ENCODE data around the gene FTSJ1.

The FTSJ1 gene

DNA sequence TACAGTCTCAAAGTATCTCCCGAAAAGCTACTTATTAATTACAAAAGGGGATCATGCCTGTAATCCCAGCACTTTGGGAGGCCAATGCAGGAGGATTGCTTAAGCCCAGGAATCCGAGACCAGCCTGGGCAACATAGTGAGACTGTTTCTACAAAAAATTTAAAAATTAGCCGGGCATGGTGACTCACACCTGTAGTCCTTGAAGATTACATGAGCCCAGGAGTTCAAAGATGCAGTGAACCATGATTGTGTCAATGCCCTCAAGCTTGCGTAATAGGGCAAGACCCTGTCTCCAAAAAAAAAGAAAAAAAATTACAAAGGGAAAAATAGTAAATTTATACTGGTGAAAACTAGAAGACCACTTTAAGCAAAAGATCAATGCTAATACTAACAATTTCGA is 29.5 kb downstream of the FTSJ1 start:
- Histone ChIP-seq H3K27ac (ENCODE audit: low read length) (no peak overlapping the region), H3K4me3 (ENCODE audit: low read length) (no peak overlapping the region), H3K9ac (ENCODE audit: low read depth, low read length) (no peak overlapping the region), H3K27me3 (ENCODE audit: insufficient read depth, low read length) (no peaks in the 10 kb centered on the region), H3K4me1 (ENCODE audit: insufficient read depth, low read length) (no peaks in the 10 kb centered on the region), H3K36me3 (ENCODE audit: insufficient read depth, low read depth, low read length) (no peaks in the 10 kb centered on the region), H3K9me3 (ENCODE audit: insufficient read depth, low read depth, low read length) (no peaks in the 10 kb centered on the region)

DNA sequence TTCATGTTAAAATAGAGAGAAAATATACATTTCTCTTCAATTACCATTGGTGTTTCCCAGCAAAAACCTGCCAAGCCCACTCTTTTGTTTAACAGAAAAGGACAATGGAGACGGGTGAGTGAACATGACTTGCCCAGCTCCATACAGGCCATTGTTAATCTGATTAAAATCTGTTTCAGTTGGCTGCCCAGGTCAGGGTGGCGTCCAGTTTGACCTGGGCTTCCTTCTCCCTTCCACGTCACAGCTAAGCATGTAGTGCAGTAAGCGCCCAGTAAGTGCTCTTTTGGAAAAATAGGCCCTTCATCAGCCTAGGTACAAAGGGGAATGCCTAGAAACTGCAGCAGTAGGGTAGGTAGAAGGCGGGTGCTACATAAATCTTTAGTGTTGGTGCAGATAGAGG is 31.2 kb downstream of the FTSJ1 start:
- no peak overlapping the region for H3K27ac ChIP-seq (ENCODE audit: low read length)
- no peaks in the 10 kb centered on the region for H3K27me3 ChIP-seq (ENCODE audit: insufficient read depth, low read length)
- H3K36me3 ChIP-seq (ENCODE audit: insufficient read depth, low read depth, low read length): no peaks in the 10 kb centered on the region
- H3K9ac ChIP-seq (ENCODE audit: low read depth, low read length): no peak overlapping the region
- H3K4me1 ChIP-seq (ENCODE audit: insufficient read depth, low read length): no peaks in the 10 kb centered on the region
- H3K4me3 ChIP-seq (ENCODE audit: low read length): no peak overlapping the region
- H3K9me3 ChIP-seq (ENCODE audit: insufficient read depth, low read depth, low read length): no peaks in the 10 kb centered on the region

DNA sequence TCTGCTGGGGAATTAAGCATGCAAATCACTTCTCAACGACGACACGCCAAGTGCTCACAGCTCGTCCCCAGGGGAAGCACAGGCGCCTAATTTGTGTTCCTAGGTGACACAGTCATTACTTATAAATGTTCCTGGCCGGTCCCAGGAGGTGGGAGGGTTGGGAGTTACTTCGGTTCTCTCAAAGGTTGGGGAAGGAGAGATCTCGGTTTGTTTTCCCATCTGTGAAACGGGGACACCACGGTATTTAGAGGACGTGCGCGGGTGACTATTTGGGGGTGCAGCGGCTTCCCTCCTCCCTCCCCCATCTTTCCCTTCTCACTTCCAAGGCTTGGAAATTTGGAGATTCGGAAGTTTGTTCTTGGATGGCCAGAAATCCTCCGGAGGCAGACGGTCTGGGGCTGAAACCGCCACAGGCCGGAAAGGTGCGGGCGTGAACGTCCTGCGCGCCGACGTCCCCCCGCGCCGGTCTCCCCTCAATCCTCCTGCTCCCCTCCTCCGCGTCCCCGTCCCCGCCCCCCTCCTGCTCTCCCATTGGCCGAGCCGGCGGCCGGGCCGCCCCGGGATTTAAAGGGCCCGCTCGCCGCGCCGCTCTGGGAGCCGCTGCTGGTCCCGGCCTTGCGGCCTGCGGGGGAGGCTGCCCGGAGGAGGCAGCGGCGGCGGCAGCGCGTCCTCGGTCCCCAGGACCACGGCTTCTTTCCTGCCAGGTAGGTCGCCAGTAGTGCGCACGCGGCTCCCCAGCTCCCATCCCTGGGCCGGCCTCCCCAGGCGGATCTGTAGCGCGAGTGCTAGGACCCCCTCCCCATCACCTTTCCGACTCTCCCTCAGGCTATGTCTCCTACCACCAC is 32.6 kb downstream of the FTSJ1 start, which contains the start of gene PORCN:
PORCN (plus strand) TSS at position 593 of the 845 bp plus-strand sequence. CDS start 829 bp downstream, outside the sequence.
- Histone ChIP-seq H3K9me3 (ENCODE audit: insufficient read depth, low read depth, low read length) (no peaks in the 10 kb centered on the region), H3K4me3 (ENCODE audit: low read length) (peak within 1 kb of the TSS; percentile 89), H3K27ac (ENCODE audit: low read length) (no peak within 1 kb of the TSS), H3K4me1 (ENCODE audit: insufficient read depth, low read length) (no peaks in the 10 kb centered on the region), H3K36me3 (ENCODE audit: insufficient read depth, low read depth, low read length) (no peaks in the 10 kb centered on the region), H3K27me3 (ENCODE audit: insufficient read depth, low read length) (no peaks in the 10 kb centered on the region), H3K9ac (ENCODE audit: low read depth, low read length) (peak within 1 kb of the TSS; percentile 82)

DNA sequence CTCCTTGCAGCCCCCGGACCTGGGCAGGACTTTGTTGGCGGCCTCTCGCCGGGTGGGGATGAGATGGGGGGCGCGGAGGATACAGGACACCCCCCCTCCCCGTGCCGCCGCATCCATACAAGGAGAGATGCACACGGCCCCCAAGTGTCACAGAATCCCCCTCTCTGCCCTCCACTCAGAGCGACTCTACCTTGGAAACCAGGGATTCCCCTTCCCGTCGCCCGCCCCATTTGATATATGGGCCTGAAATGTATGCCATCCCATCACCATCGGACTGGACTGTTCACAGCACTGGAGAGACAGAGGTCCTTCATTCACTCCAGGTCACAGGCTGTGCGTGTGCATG is 33.2 kb downstream of the FTSJ1 start:
- H3K4me3 ChIP-seq (ENCODE audit: low read length): peak overlapping the region; percentile 89
- H3K9me3 ChIP-seq (ENCODE audit: insufficient read depth, low read depth, low read length): no peaks in the 10 kb centered on the region
- no peaks in the 10 kb centered on the region for H3K27me3 ChIP-seq (ENCODE audit: insufficient read depth, low read length)
- peak overlapping the region; percentile 82 for H3K9ac ChIP-seq (ENCODE audit: low read depth, low read length)
- no peaks in the 10 kb centered on the region for H3K4me1 ChIP-seq (ENCODE audit: insufficient read depth, low read length)
- no peaks in the 10 kb centered on the region for H3K36me3 ChIP-seq (ENCODE audit: insufficient read depth, low read depth, low read length)
- H3K27ac ChIP-seq (ENCODE audit: low read length): no peak overlapping the region

DNA sequence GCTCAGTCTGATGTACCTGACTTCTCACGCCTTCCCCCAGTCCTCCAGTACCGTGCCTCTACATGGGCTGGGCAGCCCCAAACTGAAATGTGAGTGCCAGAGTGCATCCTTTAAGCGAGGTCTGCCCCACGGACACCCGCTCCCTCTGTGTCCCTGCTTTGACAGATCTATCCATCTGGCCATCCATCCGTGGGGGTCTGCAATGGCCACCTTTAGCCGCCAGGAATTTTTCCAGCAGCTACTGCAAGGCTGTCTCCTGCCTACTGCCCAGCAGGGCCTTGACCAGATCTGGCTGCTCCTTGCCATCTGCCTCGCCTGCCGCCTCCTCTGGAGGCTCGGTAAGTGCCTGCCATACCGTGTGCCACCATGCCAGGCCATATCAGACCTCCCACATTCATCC is 33.6 kb downstream of the FTSJ1 start:
- Histone ChIP-seq H3K27me3 (ENCODE audit: insufficient read depth, low read length) (no peaks in the 10 kb centered on the region), H3K36me3 (ENCODE audit: insufficient read depth, low read depth, low read length) (no peaks in the 10 kb centered on the region), H3K27ac (ENCODE audit: low read length) (no peak overlapping the region), H3K9me3 (ENCODE audit: insufficient read depth, low read depth, low read length) (no peaks in the 10 kb centered on the region), H3K4me1 (ENCODE audit: insufficient read depth, low read length) (no peaks in the 10 kb centered on the region), H3K9ac (ENCODE audit: low read depth, low read length) (peak overlapping the region; percentile 82; the same call in 1 of the 2 replicates), H3K4me3 (ENCODE audit: low read length) (peak overlapping the region; percentile 89)

DNA sequence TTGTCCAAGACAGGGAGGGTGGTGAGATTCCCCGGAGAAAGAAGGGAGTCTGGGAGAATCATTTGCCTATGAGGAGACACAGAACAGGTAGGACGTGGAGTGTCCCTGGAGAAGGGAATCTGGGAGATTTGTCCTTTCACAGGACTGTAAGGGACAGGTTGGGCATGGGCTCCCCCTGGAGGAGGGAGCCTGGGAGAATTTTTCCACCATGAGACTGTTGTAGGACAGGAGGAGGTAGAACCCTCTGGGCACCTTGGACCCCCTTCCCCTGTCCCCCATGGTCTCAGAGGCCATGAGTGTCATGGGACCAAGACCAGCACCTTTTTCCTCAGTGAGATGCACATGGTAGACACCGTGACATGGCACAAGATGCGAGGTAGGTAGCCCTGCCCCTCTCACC is 35.6 kb downstream of the FTSJ1 start:
- Histone ChIP-seq H3K9me3 (ENCODE audit: insufficient read depth, low read depth, low read length) (no peaks in the 10 kb centered on the region), H3K27me3 (ENCODE audit: insufficient read depth, low read length) (no peaks in the 10 kb centered on the region), H3K4me1 (ENCODE audit: insufficient read depth, low read length) (no peaks in the 10 kb centered on the region), H3K27ac (ENCODE audit: low read length) (no peak overlapping the region), H3K36me3 (ENCODE audit: insufficient read depth, low read depth, low read length) (no peaks in the 10 kb centered on the region), H3K9ac (ENCODE audit: low read depth, low read length) (no peak overlapping the region), H3K4me3 (ENCODE audit: low read length) (no peak overlapping the region)

DNA sequence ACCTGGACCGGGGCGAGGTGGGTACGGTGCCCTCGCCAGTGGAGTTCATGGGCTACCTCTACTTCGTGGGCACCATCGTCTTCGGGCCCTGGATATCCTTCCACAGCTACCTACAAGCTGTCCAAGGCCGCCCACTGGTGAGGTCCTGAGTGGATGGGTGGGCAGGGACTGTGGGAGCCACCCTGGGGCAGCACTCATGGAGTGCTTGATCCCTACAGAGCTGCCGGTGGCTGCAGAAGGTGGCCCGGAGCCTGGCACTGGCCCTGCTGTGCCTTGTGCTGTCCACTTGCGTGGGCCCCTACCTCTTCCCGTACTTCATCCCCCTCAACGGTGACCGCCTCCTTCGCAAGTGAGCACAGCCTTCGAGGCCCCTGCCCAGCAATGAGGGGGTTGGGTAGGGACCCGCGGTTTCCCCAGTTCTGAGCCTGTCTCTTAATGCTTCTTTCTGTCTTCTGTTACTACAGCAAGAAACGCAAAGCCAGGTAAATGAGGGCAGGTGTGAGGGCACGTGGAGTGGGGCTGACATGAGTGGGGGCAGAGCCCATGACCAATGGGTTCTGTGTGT is 36.5 kb downstream of the FTSJ1 start:
- Histone ChIP-seq H3K27me3 (ENCODE audit: insufficient read depth, low read length) (no peaks in the 10 kb centered on the region), H3K9ac (ENCODE audit: low read depth, low read length) (no peak overlapping the region), H3K9me3 (ENCODE audit: insufficient read depth, low read depth, low read length) (no peaks in the 10 kb centered on the region), H3K36me3 (ENCODE audit: insufficient read depth, low read depth, low read length) (no peaks in the 10 kb centered on the region), H3K4me3 (ENCODE audit: low read length) (no peak overlapping the region), H3K4me1 (ENCODE audit: insufficient read depth, low read length) (no peaks in the 10 kb centered on the region), H3K27ac (ENCODE audit: low read length) (no peak overlapping the region)

DNA sequence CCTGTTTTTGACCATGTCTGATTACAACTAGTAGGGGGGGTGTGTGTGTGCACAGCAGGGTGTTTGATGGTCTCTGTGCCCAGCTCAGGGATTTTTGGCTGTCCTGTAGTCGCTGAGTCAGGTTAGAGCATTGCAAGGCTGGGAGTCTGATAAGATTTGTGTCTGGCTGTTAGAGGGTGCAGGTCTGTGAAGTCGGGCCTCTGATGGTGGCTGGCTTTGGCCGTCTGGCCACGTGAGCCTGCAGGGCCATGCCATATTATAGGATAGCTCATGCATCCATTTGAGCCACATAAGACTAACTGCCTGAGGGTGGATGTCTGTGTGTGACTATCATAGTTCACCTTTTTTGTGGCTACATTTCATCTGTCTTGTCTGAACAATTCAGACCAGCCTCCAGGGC is 37.7 kb downstream of the FTSJ1 start:
- no peak overlapping the region for H3K4me3 ChIP-seq (ENCODE audit: low read length)
- H3K4me1 ChIP-seq (ENCODE audit: insufficient read depth, low read length): no peaks in the 10 kb centered on the region
- no peaks in the 10 kb centered on the region for H3K27me3 ChIP-seq (ENCODE audit: insufficient read depth, low read length)
- no peak overlapping the region for H3K27ac ChIP-seq (ENCODE audit: low read length)
- H3K9me3 ChIP-seq (ENCODE audit: insufficient read depth, low read depth, low read length): no peaks in the 10 kb centered on the region
- no peaks in the 10 kb centered on the region for H3K36me3 ChIP-seq (ENCODE audit: insufficient read depth, low read depth, low read length)
- H3K9ac ChIP-seq (ENCODE audit: low read depth, low read length): no peak overlapping the region

DNA sequence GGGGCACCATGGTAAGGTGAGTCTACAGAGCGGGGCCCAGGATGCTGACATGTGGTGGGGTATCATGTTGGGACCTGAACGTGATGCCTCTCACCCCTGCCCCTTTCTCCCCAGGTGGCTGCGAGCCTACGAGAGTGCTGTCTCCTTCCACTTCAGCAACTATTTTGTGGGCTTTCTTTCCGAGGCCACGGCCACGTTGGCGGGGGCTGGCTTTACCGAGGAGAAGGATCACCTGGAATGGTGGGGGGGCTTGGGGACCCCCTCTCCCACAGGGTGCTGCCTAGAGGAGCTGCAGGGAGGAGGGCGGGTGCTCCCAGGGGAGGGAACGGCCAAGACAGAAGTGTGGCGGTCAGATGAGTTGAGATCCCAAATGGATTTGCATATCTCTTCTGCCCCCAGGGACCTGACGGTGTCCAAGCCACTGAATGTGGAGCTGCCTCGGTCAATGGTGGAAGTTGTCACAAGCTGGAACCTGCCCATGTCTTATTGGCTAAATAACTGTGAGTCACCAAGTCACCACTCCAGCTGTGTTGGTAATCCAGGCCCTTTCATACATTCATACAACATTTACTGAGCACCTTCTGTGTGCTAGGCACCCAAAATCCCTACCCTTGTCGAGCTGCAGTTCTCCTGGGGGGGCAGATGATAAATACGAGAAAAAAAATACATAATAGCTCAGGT is 38.3 kb downstream of the FTSJ1 start:
- Histone ChIP-seq H3K36me3 (ENCODE audit: insufficient read depth, low read depth, low read length) (no peaks in the 10 kb centered on the region), H3K27ac (ENCODE audit: low read length) (no peak overlapping the region), H3K27me3 (ENCODE audit: insufficient read depth, low read length) (no peaks in the 10 kb centered on the region), H3K4me1 (ENCODE audit: insufficient read depth, low read length) (no peaks in the 10 kb centered on the region), H3K4me3 (ENCODE audit: low read length) (no peak overlapping the region), H3K9me3 (ENCODE audit: insufficient read depth, low read depth, low read length) (no peaks in the 10 kb centered on the region), H3K9ac (ENCODE audit: low read depth, low read length) (no peak overlapping the region)

DNA sequence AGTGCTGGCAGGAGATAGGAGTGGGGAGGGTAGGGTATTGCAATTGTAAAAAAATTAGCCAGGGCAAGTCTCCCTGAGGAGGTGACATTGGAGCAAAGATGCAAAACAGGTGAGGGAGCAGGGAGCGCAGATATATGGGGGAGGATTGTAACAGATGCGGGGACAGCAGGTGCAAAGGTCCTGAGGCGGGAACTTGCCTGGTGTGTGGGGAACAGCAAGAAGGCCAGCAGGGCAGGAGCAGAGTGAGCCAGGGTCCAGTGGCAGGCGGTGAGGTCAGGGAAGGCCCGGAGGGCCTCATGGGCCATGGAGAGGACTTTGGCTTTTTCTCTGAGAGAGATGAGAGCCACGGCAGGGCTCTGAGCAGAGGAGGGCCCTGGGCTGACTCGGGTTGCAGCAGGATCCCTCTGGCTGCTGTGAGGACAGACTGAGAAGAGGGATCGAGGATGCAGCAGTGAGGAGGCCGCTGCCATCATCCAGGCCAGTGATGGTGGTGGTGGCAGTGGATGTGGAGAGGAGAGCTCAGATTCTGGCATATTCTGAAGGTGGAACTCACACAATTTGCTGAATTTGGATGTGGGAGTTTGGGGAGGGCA is 39.0 kb downstream of the FTSJ1 start:
- H3K27me3 ChIP-seq (ENCODE audit: insufficient read depth, low read length): no peaks in the 10 kb centered on the region
- no peaks in the 10 kb centered on the region for H3K4me1 ChIP-seq (ENCODE audit: insufficient read depth, low read length)
- no peak overlapping the region for H3K4me3 ChIP-seq (ENCODE audit: low read length)
- no peaks in the 10 kb centered on the region for H3K9me3 ChIP-seq (ENCODE audit: insufficient read depth, low read depth, low read length)
- H3K36me3 ChIP-seq (ENCODE audit: insufficient read depth, low read depth, low read length): no peaks in the 10 kb centered on the region
- no peak overlapping the region for H3K27ac ChIP-seq (ENCODE audit: low read length)
- H3K9ac ChIP-seq (ENCODE audit: low read depth, low read length): no peak overlapping the region

DNA sequence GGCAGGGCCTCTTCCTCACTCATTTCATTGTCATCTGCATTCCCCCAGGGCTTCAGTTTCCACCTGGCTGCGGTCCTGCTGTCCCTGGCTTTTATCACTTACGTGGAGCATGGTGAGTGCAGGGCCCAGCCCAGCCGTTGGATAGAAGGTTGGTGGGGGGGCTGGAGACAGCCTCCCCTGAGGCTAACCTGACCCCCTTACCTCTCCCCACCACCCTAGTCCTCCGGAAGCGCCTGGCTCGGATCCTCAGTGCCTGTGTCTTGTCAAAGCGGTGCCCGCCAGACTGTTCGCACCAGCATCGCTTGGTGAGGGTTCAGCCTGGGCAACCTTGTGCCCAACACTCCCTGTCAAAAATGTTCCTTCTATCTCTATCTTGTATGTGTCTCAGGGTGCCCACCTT is 39.8 kb downstream of the FTSJ1 start:
- Histone ChIP-seq H3K27me3 (ENCODE audit: insufficient read depth, low read length) (no peaks in the 10 kb centered on the region), H3K4me3 (ENCODE audit: low read length) (no peak overlapping the region), H3K36me3 (ENCODE audit: insufficient read depth, low read depth, low read length) (no peaks in the 10 kb centered on the region), H3K9me3 (ENCODE audit: insufficient read depth, low read depth, low read length) (no peaks in the 10 kb centered on the region), H3K4me1 (ENCODE audit: insufficient read depth, low read length) (no peaks in the 10 kb centered on the region), H3K27ac (ENCODE audit: low read length) (no peak overlapping the region), H3K9ac (ENCODE audit: low read depth, low read length) (no peak overlapping the region)
